ENCODE results near the gene SLC25A33.

The SLC25A33 gene

DNA sequence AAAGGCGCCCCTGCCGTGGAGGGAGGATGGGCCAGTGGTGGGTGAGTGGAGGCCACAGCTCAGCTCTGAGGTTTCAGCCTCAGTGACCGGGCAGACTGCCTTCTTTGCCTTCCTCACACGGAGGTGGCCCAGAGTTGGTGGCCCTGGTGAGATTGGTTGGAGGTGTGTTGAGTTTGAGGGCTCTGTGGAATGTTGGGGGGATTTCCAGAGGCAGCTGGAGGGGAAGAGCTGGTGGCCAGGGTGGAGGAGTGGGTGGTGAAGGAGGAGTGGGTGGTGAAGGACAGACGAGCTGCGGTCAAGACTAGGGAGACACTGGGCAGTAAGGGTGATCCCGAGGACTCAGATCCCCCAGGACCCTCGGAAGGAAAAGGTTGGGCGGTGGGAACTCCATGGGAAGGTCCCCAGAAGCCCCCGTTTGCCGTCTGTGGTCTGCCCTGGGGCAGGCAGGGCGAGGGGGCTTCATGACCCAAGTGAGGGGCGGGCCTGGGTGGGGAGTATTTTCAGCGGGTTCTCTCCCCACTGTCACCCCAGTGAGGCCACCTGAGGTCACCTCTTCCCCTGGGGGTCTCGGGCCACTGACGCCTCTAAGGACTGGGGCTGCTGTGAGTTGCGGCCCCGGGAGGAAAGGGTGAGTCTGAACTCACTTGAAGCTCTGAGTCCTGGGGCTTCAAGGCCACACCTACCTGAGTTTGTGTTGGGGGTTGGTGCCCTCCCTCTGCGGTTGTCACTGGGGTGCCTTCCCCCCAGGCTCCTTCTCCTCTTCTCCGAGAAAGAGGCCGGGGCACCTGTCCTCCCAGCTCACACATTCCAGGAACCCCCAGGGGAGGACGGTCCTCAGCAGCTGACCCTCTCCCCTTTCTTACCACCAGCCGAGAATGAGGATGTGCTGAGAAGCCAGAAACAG lies 89.5 kb downstream of the SLC25A33 start:
- peak; percentile 73 for DNase-seq

DNA sequence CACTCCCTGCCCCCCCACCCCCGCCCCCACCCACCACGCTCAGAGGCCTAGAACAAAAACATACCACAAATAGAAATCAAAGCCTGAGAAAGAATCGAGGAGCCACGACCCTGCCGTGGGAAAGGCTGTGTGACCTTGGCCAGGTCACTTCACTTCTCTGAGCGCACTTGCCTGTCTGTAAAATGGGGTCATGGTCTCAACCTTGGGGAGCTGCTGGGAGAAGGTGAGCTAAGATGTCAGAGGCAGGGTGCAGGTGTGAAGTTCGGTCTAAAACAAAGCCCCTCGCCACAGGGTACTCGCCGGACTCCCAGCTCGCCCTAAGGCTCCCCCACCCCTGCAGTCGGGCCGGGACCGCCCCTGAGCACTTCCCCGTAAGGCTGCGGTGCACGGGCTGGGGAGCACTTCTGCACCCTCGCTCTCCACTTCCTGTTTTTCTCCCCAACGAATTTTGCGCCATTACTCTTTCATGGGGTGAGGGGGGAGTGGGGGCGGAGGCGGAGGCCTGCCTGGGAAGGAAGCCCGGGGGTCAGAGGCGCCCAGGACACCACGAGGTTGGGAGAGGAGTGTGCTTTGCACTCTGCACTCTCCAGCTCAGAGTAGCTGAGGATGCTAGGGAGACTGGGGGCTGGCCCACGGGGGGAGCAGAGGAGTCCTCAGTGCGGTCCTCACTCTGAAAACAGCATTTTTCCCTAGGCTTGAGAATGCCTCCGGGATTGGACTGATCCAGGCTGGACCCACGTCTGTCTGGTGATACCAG lies 90.4 kb downstream of the SLC25A33 start:
- DNase-seq: peak; percentile 80

- DNase-seq: no peak
These were observed 91.3 kb downstream of the SLC25A33 start for GRCh38 chr1:9630331-9631111.

DNA sequence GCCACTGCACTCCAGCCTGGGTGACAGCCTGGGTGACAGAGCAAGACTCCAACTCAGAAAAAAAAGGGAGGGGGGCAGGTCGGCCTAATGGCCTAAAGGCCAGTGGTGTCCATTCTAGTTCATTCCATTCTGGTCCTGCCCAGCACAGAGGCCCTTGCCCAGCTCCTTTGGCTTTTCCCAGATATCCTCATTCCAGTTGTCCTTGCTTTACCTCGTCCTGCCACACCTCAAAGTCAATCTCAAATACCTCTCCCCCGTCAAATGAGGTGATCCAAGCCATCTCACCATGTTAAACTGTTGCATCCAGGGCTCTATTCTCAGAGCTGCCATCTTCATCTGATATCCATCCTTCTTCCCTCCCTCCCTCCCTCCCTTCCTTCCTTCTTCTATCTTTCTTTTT lies 92.3 kb downstream of the SLC25A33 start:
- DNase-seq: no peak

GRCh38 chr1:9633493-9633892 lies 94.2 kb downstream of the SLC25A33 start:
- no peak for DNase-seq

GRCh38 chr1:9634582-9634981 lies 95.3 kb downstream of the SLC25A33 start:
- no peak for DNase-seq
